CD8-positive, alpha-beta memory T cell (primary cell): ENCODE measurements around the gene ALCAM. TPM values are rescaled to one million over a fixed set of nuclear protein-coding genes. Genes with fewer than 3 reads are reported as not detected.

ENCODE experiments used
- CTCF ChIA-PET: fragments of 350-600 bp; sonication (Branson Sonifier 250); formaldehyde crosslinking; loops from one replicate; lab custom pipeline; 2021; ENCODE audit warnings: antibody characterized with exemption; lab: Charles Lee
- POLR2A ChIA-PET: fragments of 350-600 bp; sonication (Branson Sonifier 250); formaldehyde crosslinking; loops from one replicate; lab custom pipeline; 2021; ENCODE audit warnings: antibody characterized with exemption; lab: Charles Lee
- DNase-seq, 5 donors: peaks; one replicate each; pipeline versions ENCODE4 v3.0.0 to v3.0.0-alpha.2; 2020 to 2022; ENCODE audit warnings: mixed read lengths in 1 of 5
- H3K27ac ChIP-seq: one replicate; pipeline ENCODE4 v1.7.0; 2013; ENCODE audit warnings: low read depth, mild to moderate bottlenecking, low read length, moderate library complexity
- H3K27me3 ChIP-seq: 2 replicates; pipeline ENCODE4 v1.7.0; 2013; ENCODE audit warnings: low read length, mild to moderate bottlenecking; ENCODE audit not compliant: insufficient read depth, poor library complexity, severe bottlenecking
- H3K36me3 ChIP-seq: 2 replicates; pipeline ENCODE4 v1.7.0; 2013; ENCODE audit warnings: mild to moderate bottlenecking, low read length, moderate library complexity; ENCODE audit not compliant: insufficient read depth
- H3K4me1 ChIP-seq: 2 replicates; pipeline ENCODE4 v1.7.0; 2013; ENCODE audit warnings: mild to moderate bottlenecking, low read length, moderate library complexity; ENCODE audit not compliant: insufficient read depth
- H3K4me3 ChIP-seq: 2 replicates; pipeline ENCODE4 v1.7.0; 2013; ENCODE audit warnings: mild to moderate bottlenecking, low read length
- H3K9me3 ChIP-seq: 2 replicates; pipeline ENCODE4 v1.7.0; 2013; ENCODE audit warnings: mild to moderate bottlenecking, low read length
- H3K27ac Mint-ChIP-seq, 8 donors: one replicate each; pipeline ENCODE4 v1.8.0; 2020 to 2021; ENCODE audit warnings: mixed read lengths in 8 of 8, mild to moderate bottlenecking in 6 of 8, inconsistent platforms in 3 of 8, moderate library complexity in 3 of 8
- H3K27me3 Mint-ChIP-seq, 2 donors: one replicate each; pipeline ENCODE4 v1.8.0; 2020 to 2021; ENCODE audit warnings: mixed read lengths in 2 of 2, mild to moderate bottlenecking in 1 of 2, moderate library complexity in 1 of 2
- H3K36me3 Mint-ChIP-seq, 3 donors: one replicate each; pipeline ENCODE4 v1.8.0; 2020 to 2021; ENCODE audit warnings: mixed read lengths in 3 of 3, inconsistent platforms in 1 of 3, mild to moderate bottlenecking in 1 of 3
- H3K4me1 Mint-ChIP-seq, 3 donors: one replicate each; pipeline ENCODE4 v1.8.0; 2020 to 2021; ENCODE audit warnings: mixed read lengths in 3 of 3, inconsistent platforms in 1 of 3, mild to moderate bottlenecking in 1 of 3
- H3K4me3 Mint-ChIP-seq, 7 donors: one replicate each; pipeline ENCODE4 v1.8.0; 2020 to 2021; ENCODE audit warnings: mixed read lengths in 7 of 7, mild to moderate bottlenecking in 6 of 7, moderate library complexity in 4 of 7, inconsistent platforms in 2 of 7
- H3K9me3 Mint-ChIP-seq, 5 donors: one replicate each; pipeline ENCODE4 v1.8.0; 2020 to 2022; ENCODE audit warnings: mixed read lengths in 5 of 5, mild to moderate bottlenecking in 3 of 5, moderate library complexity in 2 of 5, inconsistent platforms in 1 of 5
- polyA plus RNA-seq: library from polyadenylated mRNA; unstranded; fragments of 300-500 nt; fragmentation: Illumina TruSeq; gene quantifications from one replicate; pipeline ENCODE4 v1.2.3, GENCODE V29; 2021
- total RNA-seq, 2 experiments: library from RNA; stranded (reverse); gene quantifications; one replicate each; pipeline ENCODE4 v1.2.3, GENCODE V29; 2021

ALCAM gene
- total and polyA plus RNA-seq, 3 experiments from 2014 or later = 6.4 to 26.9 (median 26.1) TPM

- Histone ChIP-seq H3K27me3 (no peaks in the 10 kb centered on the region), H3K4me3 (no peak overlapping the region), H3K4me1 (no peaks in the 10 kb centered on the region), H3K27ac (no peak overlapping the region), H3K9me3 (no peaks in the 10 kb centered on the region), H3K36me3 (no peaks in the 10 kb centered on the region)
- ChIA-PET CTCF (no interaction called here), POLR2A (no interaction called here)
- Mint-ChIP-seq H3K4me1 (no peaks in the 10 kb centered on the region), H3K36me3 (peaks cover 4 to 6% (median 6%) of the 10 kb centered on the region in 3 donors), H3K4me3 (no peak overlapping the region), H3K27ac (no peak overlapping the region), H3K27me3 (no peaks in the 10 kb centered on the region), H3K9me3 (peaks cover 0 to 4% (median 2%) of the 10 kb centered on the region in 5 donors)
- DNase-seq = no peak
Measured at GRCh38 chr3:105496343-105496742, 129.6 kb downstream of the ALCAM start.

- H3K9me3 Mint-ChIP-seq = no peaks in the 10 kb centered on the region
- no peak overlapping the region for H3K4me3 ChIP-seq
- no peak overlapping the region for H3K27ac ChIP-seq
- no peaks in the 10 kb centered on the region for H3K36me3 ChIP-seq
- POLR2A ChIA-PET = no interaction called here
- H3K4me3 Mint-ChIP-seq = no peak overlapping the region
- H3K4me1 Mint-ChIP-seq = no peaks in the 10 kb centered on the region
- no peak for DNase-seq
- no peak overlapping the region for H3K27ac Mint-ChIP-seq
- no peaks in the 10 kb centered on the region for H3K9me3 ChIP-seq
- no peaks in the 10 kb centered on the region for H3K27me3 Mint-ChIP-seq
- H3K36me3 Mint-ChIP-seq = peaks cover 0 to 2% (median 0%) of the 10 kb centered on the region in 3 donors
- H3K4me1 ChIP-seq = no peaks in the 10 kb centered on the region
- H3K27me3 ChIP-seq = no peaks in the 10 kb centered on the region
- CTCF ChIA-PET = no interaction called here
Measured at GRCh38 chr3:105497386-105497785, 130.7 kb downstream of the ALCAM start.

- H3K36me3 Mint-ChIP-seq = no peaks in the 10 kb centered on the region
- H3K4me3 Mint-ChIP-seq = no peak overlapping the region
- no peaks in the 10 kb centered on the region for H3K36me3 ChIP-seq
- H3K27me3 ChIP-seq = no peaks in the 10 kb centered on the region
- DNase-seq = no peak
- no peaks in the 10 kb centered on the region for H3K9me3 ChIP-seq
- H3K27ac ChIP-seq = no peak overlapping the region
- no peaks in the 10 kb centered on the region for H3K9me3 Mint-ChIP-seq
- no peak overlapping the region for H3K4me3 ChIP-seq
- no peaks in the 10 kb centered on the region for H3K27me3 Mint-ChIP-seq
- no peaks in the 10 kb centered on the region for H3K4me1 Mint-ChIP-seq
- CTCF ChIA-PET = no interaction called here
- H3K27ac Mint-ChIP-seq = no peak overlapping the region
- POLR2A ChIA-PET = no interaction called here
- no peaks in the 10 kb centered on the region for H3K4me1 ChIP-seq
Measured at GRCh38 chr3:105499961-105500360, 133.3 kb downstream of the ALCAM start.

GRCh38 chr3:105502333-105502732, 135.6 kb downstream of the ALCAM start:
- no peaks in the 10 kb centered on the region for H3K36me3 ChIP-seq
- Mint-ChIP-seq H3K4me3 (no peak overlapping the region), H3K4me1 (no peaks in the 10 kb centered on the region), H3K36me3 (no peaks in the 10 kb centered on the region), H3K27me3 (no peaks in the 10 kb centered on the region), H3K9me3 (no peaks in the 10 kb centered on the region), H3K27ac (no peak overlapping the region)
- POLR2A ChIA-PET = no interaction called here
- H3K27ac ChIP-seq = no peak overlapping the region
- no peaks in the 10 kb centered on the region for H3K9me3 ChIP-seq
- H3K4me1 ChIP-seq = no peaks in the 10 kb centered on the region
- no peak overlapping the region for H3K4me3 ChIP-seq
- CTCF ChIA-PET = interaction anchor here (0.7 kb wide), 1 partner anchor 27 kb away, joined by 3 read pairs; no protein-coding TSS in a partner anchor
- H3K27me3 ChIP-seq = no peaks in the 10 kb centered on the region
- no peak for DNase-seq

- ChIA-PET CTCF (interaction anchor here (0.7 kb wide), 1 partner anchor 26 kb away, joined by 3 read pairs; no protein-coding TSS in a partner anchor), POLR2A (no interaction called here)
- no peaks in the 10 kb centered on the region for H3K9me3 Mint-ChIP-seq
Measured at GRCh38 chr3:105503191-105503593, 136.5 kb downstream of the ALCAM start.

GRCh38 chr3:105504440-105504951, 137.8 kb downstream of the ALCAM start:
- no peaks in the 10 kb centered on the region for H3K4me1 Mint-ChIP-seq
- no peaks in the 10 kb centered on the region for H3K36me3 ChIP-seq
- H3K9me3 Mint-ChIP-seq = no peaks in the 10 kb centered on the region
- H3K27ac Mint-ChIP-seq = no peak overlapping the region
- CTCF ChIA-PET = no interaction called here
- no peaks in the 10 kb centered on the region for H3K27me3 Mint-ChIP-seq
- no peaks in the 10 kb centered on the region for H3K4me1 ChIP-seq
- H3K27me3 ChIP-seq = no peaks in the 10 kb centered on the region
- POLR2A ChIA-PET = no interaction called here
- no peak overlapping the region for H3K27ac ChIP-seq
- no peak overlapping the region for H3K4me3 Mint-ChIP-seq
- no peaks in the 10 kb centered on the region for H3K9me3 ChIP-seq
- no peaks in the 10 kb centered on the region for H3K36me3 Mint-ChIP-seq
- no peak for DNase-seq
- H3K4me3 ChIP-seq = no peak overlapping the region

More at GRCh38 chr3:105503191-105503593, 136.5 kb downstream of the ALCAM start:
- H3K9me3 ChIP-seq = no peaks in the 10 kb centered on the region
- no peaks in the 10 kb centered on the region for H3K4me1 Mint-ChIP-seq
- no peaks in the 10 kb centered on the region for H3K36me3 Mint-ChIP-seq
- H3K27ac ChIP-seq = no peak overlapping the region
- H3K4me3 Mint-ChIP-seq = no peak overlapping the region
- no peaks in the 10 kb centered on the region for H3K27me3 ChIP-seq
- H3K4me1 ChIP-seq = no peaks in the 10 kb centered on the region
- H3K36me3 ChIP-seq = no peaks in the 10 kb centered on the region
- DNase-seq = no peak
- H3K4me3 ChIP-seq = no peak overlapping the region
- H3K27ac Mint-ChIP-seq = no peak overlapping the region
- no peaks in the 10 kb centered on the region for H3K27me3 Mint-ChIP-seq

GRCh38 chr3:105505170-105505569, 138.5 kb downstream of the ALCAM start:
- no peaks in the 10 kb centered on the region for H3K36me3 ChIP-seq
- Mint-ChIP-seq H3K27me3 (no peaks in the 10 kb centered on the region), H3K36me3 (no peaks in the 10 kb centered on the region), H3K4me1 (no peaks in the 10 kb centered on the region), H3K9me3 (no peaks in the 10 kb centered on the region), H3K27ac (no peak overlapping the region), H3K4me3 (no peak overlapping the region)
- no peak overlapping the region for H3K4me3 ChIP-seq
- H3K27me3 ChIP-seq = no peaks in the 10 kb centered on the region
- no peaks in the 10 kb centered on the region for H3K4me1 ChIP-seq
- POLR2A ChIA-PET = no interaction called here
- CTCF ChIA-PET = no interaction called here
- H3K27ac ChIP-seq = no peak overlapping the region
- H3K9me3 ChIP-seq = no peaks in the 10 kb centered on the region
- no peak for DNase-seq

- H3K9me3 Mint-ChIP-seq = no peaks in the 10 kb centered on the region
- Histone ChIP-seq H3K36me3 (no peaks in the 10 kb centered on the region), H3K27ac (no peak overlapping the region), H3K27me3 (no peaks in the 10 kb centered on the region), H3K9me3 (no peaks in the 10 kb centered on the region), H3K4me3 (no peak overlapping the region), H3K4me1 (no peaks in the 10 kb centered on the region)
- no peaks in the 10 kb centered on the region for H3K4me1 Mint-ChIP-seq
- no peaks in the 10 kb centered on the region for H3K27me3 Mint-ChIP-seq
- ChIA-PET CTCF (no interaction called here), POLR2A (no interaction called here)
- DNase-seq = no peak
- H3K27ac Mint-ChIP-seq = no peak overlapping the region
- peaks cover 0 to 2% (median 0%) of the 10 kb centered on the region in 3 donors for H3K36me3 Mint-ChIP-seq
- no peak overlapping the region for H3K4me3 Mint-ChIP-seq
Measured at GRCh38 chr3:105511031-105511430, 144.3 kb downstream of the ALCAM start.
